NCI-H146 (cell line): ENCODE measurements around the gene OR7A5.
"Not testable (repeated sequence)": the region's sequence is repeated elsewhere in the genome, so short reads cannot be mapped to it uniquely, and the experiment has no call there.

ENCODE experiments used
- DNase-seq: peaks from one replicate; lab custom pipeline; 2025; lab: John Stamatoyannopoulos, UW

OR7A5 gene

GRCh38 chr19:14784730-14785101, 50.3 kb downstream of the OR7A5 start:
- not testable (repeated sequence) for DNase-seq

- DNase-seq: not testable (repeated sequence)
Measured at GRCh38 chr19:14783410-14783998, 51.5 kb downstream of the OR7A5 start.

- no peak for DNase-seq
Measured at GRCh38 chr19:14782626-14783409, 52.2 kb downstream of the OR7A5 start.

GRCh38 chr19:14781713-14782536, 53.1 kb downstream of the OR7A5 start:
- DNase-seq: not testable (repeated sequence)

GRCh38 chr19:14780622-14781225, 54.3 kb downstream of the OR7A5 start:
- DNase-seq: not testable (repeated sequence)

GRCh38 chr19:14779151-14779550, 55.8 kb downstream of the OR7A5 start:
- no peak for DNase-seq

GRCh38 chr19:14778110-14778845, 56.7 kb downstream of the OR7A5 start, which contains the start of gene ADGRE2:
Gene ADGRE2, minus strand, starts transcription at chr19:14778560. Its CDS starts 1,804 bp downstream, at chr19:14776756.
- not testable (repeated sequence) for DNase-seq

GRCh38 chr19:14777645-14778044, 57.3 kb downstream of the OR7A5 start:
- DNase-seq: not testable (repeated sequence)
